ENCODE results near the gene POU3F3.

POU3F3 gene

GRCh38 chr2:104862058-104862941 lies 8.4 kb downstream of the POU3F3 start:
- no peak for DNase-seq

GRCh38 chr2:104863146-104863467 lies 9.2 kb downstream of the POU3F3 start:
- DNase-seq: no peak

GRCh38 chr2:104863468-104864279 lies 9.8 kb downstream of the POU3F3 start:
- no peak for DNase-seq

- DNase-seq: no peak
Measured at GRCh38 chr2:104864280-104865095, 10.6 kb downstream of the POU3F3 start.

GRCh38 chr2:104865096-104865470 lies 11.2 kb downstream of the POU3F3 start:
- DNase-seq: no peak

- DNase-seq: no peak
Measured at GRCh38 chr2:104866122-104866864, 12.4 kb downstream of the POU3F3 start.

GRCh38 chr2:104866883-104867812 lies 13.2 kb downstream of the POU3F3 start:
- DNase-seq: no peak

GRCh38 chr2:104867813-104868504 lies 14.0 kb downstream of the POU3F3 start:
- DNase-seq: no peak

GRCh38 chr2:104868505-104868866 lies 14.6 kb downstream of the POU3F3 start:
- no peak for DNase-seq

GRCh38 chr2:104870100-104870975 lies 16.4 kb downstream of the POU3F3 start:
- DNase-seq: no peak

- DNase-seq: no peak
Measured at GRCh38 chr2:104871649-104871971, 17.7 kb downstream of the POU3F3 start.

- no peak for DNase-seq
Measured at GRCh38 chr2:104871972-104872865, 18.3 kb downstream of the POU3F3 start.

GRCh38 chr2:104872866-104873688 lies 19.2 kb downstream of the POU3F3 start:
- DNase-seq: peak; percentile 72

GRCh38 chr2:104873689-104874054 lies 19.8 kb downstream of the POU3F3 start:
- DNase-seq: no peak

- DNase-seq: no peak
Measured at GRCh38 chr2:104874230-104874629, 20.3 kb downstream of the POU3F3 start.

GRCh38 chr2:104875262-104875661 lies 21.3 kb downstream of the POU3F3 start:
- DNase-seq: no peak

- DNase-seq: no peak
Measured at GRCh38 chr2:104876606-104877570, 23.0 kb downstream of the POU3F3 start.

Data from activated CD4-positive, alpha-beta T cell treated with anti-CD3 and anti-CD28 coated beads for 48 hours (primary cell).